ENCODE results near the gene HABP2.
A peak's percentile ranks its signal among the peaks of the same experiment; 100 is the strongest.

Gene HABP2

DNA sequence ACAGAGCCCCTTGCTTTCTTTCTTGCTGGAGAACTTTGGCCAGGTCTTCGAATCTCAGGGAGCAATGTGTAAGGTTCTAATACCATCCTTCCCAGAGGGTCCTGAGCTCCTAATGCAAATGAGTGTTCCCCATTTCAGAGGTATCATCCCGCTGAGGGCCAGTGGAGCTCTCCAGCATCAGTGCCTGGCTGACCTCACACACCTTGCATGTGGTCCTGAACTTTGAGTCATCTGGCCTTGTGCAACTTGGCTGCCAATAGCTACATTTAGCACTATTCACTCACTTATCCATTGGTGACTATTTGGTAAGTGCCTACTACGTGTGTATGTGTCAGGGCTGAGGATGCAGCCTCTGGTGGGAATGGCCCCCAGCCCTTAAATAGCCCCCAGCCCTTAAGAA is 48.4 kb upstream of the HABP2 start:
- no peaks in the 10 kb centered on the region for H3K9me3 ChIP-seq (ENCODE audit: control insufficient read depth, insufficient read depth, low read depth, low read length)
- no peak overlapping the region for H3K4me3 ChIP-seq (ENCODE audit: low read depth, low read length)
- no peaks in the 10 kb centered on the region for H3K4me1 ChIP-seq (ENCODE audit: control insufficient read depth, insufficient read depth, low read length)
- CTCF ChIA-PET: no interaction called here
- POLR2A ChIA-PET: no interaction called here
- TF ChIP-seq PRDM1 (tag by site-specific recombination; IDR thresholded peaks at IDR 0.05) (no peak), ZNF677 (tag by site-specific recombination; IDR thresholded peaks at IDR 0.05) (no peak), GFI1B (tag by site-specific recombination; IDR thresholded peaks at IDR 0.05) (no peak), ZNF776 (tag by site-specific recombination; IDR thresholded peaks at IDR 0.05; ENCODE audit: borderline replicate concordance) (no peak), ZNF747 (tag by site-specific recombination; IDR thresholded peaks at IDR 0.05) (no peak), ZSCAN30 (tag by site-specific recombination; IDR thresholded peaks at IDR 0.05) (no peak), KLF8 (tag by site-specific recombination; IDR thresholded peaks at IDR 0.05) (no peak)
- TF ChIP-seq, protein P1, sequence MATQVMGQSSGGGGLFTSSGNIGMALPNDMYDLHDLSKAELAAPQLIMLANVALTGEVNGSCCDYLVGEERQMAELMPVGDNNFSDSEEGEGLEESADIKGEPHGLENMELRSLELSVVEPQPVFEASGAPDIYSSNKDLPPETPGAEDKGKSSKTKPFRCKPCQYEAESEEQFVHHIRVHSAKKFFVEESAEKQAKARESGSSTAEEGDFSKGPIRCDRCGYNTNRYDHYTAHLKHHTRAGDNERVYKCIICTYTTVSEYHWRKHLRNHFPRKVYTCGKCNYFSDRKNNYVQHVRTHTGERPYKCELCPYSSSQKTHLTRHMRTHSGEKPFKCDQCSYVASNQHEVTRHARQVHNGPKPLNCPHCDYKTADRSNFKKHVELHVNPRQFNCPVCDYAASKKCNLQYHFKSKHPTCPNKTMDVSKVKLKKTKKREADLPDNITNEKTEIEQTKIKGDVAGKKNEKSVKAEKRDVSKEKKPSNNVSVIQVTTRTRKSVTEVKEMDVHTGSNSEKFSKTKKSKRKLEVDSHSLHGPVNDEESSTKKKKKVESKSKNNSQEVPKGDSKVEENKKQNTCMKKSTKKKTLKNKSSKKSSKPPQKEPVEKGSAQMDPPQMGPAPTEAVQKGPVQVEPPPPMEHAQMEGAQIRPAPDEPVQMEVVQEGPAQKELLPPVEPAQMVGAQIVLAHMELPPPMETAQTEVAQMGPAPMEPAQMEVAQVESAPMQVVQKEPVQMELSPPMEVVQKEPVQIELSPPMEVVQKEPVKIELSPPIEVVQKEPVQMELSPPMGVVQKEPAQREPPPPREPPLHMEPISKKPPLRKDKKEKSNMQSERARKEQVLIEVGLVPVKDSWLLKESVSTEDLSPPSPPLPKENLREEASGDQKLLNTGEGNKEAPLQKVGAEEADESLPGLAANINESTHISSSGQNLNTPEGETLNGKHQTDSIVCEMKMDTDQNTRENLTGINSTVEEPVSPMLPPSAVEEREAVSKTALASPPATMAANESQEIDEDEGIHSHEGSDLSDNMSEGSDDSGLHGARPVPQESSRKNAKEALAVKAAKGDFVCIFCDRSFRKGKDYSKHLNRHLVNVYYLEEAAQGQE (tag by site-specific recombination; IDR thresholded peaks at IDR 0.05): peak; percentile 77
- no peak overlapping the region for H3K27ac ChIP-seq (ENCODE audit: extremely low read depth, low read depth, low read length)
- no peaks in the 10 kb centered on the region for H3K36me3 ChIP-seq (ENCODE audit: control insufficient read depth in 2 of 2, insufficient read depth in 1 of 2, low read length in 2 of 2)

DNA sequence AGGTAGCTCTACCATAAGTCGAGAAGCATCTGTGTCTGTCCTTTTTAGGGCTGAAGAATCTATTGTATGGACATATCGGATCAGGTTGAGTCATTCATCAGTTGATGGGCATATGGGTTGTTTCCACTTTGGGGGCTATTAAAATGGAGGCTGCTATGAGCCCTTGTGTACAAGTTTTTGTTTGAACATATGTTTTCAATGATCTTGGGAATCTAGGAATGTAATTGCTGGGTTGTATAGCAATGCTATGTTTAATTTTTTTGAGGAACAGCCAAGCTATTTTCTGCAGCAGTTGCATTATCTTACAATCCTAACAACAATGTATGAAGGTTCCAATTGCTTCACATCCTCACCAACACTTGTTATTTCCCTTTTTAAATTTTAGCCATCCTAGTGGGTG is 46.4 kb upstream of the HABP2 start:
- TF ChIP-seq HOXA7 (CRISPR knock-in tag; IDR thresholded peaks at IDR 0.05; ENCODE audit: borderline replicate concordance) (no peak), OVOL3 (tag by site-specific recombination; IDR thresholded peaks at IDR 0.05) (no peak), ZFP37 (tag by site-specific recombination; IDR thresholded peaks at IDR 0.05) (no peak), ZBTB7A (tag by site-specific recombination; IDR thresholded peaks at IDR 0.05; ENCODE audit: low read depth) (no peak), ZNF785 (tag by site-specific recombination; IDR thresholded peaks at IDR 0.05) (no peak), FEZF1 (tag by site-specific recombination; IDR thresholded peaks at IDR 0.05) (no peak), ZNF266 (tag by site-specific recombination; IDR thresholded peaks at IDR 0.05; ENCODE audit: low read depth) (no peak), ZNF354C (tag by site-specific recombination; IDR thresholded peaks at IDR 0.05; ENCODE audit: borderline replicate concordance, low read depth) (no peak), SCRT1 (tag by site-specific recombination; IDR thresholded peaks at IDR 0.05; ENCODE audit: borderline replicate concordance) (no peak), ZNF654 (tag by site-specific recombination; IDR thresholded peaks at IDR 0.05; ENCODE audit: low read depth) (no peak), ZSCAN4 (tag by site-specific recombination; IDR thresholded peaks at IDR 0.05) (no peak), ZNF513 (tag by site-specific recombination; IDR thresholded peaks at IDR 0.05) (no peak), ZNF132 (tag by site-specific recombination; IDR thresholded peaks at IDR 0.05; ENCODE audit: borderline replicate concordance) (no peak), ZNF433 (tag by site-specific recombination; IDR thresholded peaks at IDR 0.05; ENCODE audit: low read depth) (no peak), MEIS1 (CRISPR knock-in tag; IDR thresholded peaks at IDR 0.05; ENCODE audit: borderline replicate concordance) (no peak)
- TF ChIP-seq, protein P2, sequence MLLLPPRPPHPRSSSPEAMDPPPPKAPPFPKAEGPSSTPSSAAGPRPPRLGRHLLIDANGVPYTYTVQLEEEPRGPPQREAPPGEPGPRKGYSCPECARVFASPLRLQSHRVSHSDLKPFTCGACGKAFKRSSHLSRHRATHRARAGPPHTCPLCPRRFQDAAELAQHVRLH (tag by site-specific recombination; IDR thresholded peaks at IDR 0.05): no peak
- TF ChIP-seq, protein P3, sequence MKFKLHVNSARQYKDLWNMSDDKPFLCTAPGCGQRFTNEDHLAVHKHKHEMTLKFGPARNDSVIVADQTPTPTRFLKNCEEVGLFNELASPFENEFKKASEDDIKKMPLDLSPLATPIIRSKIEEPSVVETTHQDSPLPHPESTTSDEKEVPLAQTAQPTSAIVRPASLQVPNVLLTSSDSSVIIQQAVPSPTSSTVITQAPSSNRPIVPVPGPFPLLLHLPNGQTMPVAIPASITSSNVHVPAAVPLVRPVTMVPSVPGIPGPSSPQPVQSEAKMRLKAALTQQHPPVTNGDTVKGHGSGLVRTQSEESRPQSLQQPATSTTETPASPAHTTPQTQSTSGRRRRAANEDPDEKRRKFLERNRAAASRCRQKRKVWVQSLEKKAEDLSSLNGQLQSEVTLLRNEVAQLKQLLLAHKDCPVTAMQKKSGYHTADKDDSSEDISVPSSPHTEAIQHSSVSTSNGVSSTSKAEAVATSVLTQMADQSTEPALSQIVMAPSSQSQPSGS (tag by site-specific recombination; IDR thresholded peaks at IDR 0.05; ENCODE audit: low read depth): no peak
- CTCF ChIA-PET: interaction anchor here (1.0 kb wide), 1 partner anchor 15 kb away, joined by 4 read pairs; no protein-coding TSS in a partner anchor
- Histone ChIP-seq H3K27ac (ENCODE audit: extremely low read depth, low read depth, low read length) (no peak overlapping the region), H3K4me1 (ENCODE audit: control insufficient read depth, insufficient read depth, low read length) (no peaks in the 10 kb centered on the region), H3K4me3 (ENCODE audit: low read depth, low read length) (no peak overlapping the region), H3K9me3 (ENCODE audit: control insufficient read depth, insufficient read depth, low read depth, low read length) (no peaks in the 10 kb centered on the region), H3K36me3 (ENCODE audit: control insufficient read depth in 2 of 2, insufficient read depth in 1 of 2, low read length in 2 of 2) (no peaks in the 10 kb centered on the region)
- POLR2A ChIA-PET: no interaction called here

Measured in HEK293 (cell line).